Stimulated activated CD4-positive, alpha-beta T cell treated with anti-CD3 and anti-CD28 coated beads, Interleukin-15, amount 100 ng/mL, for 24 hours (primary cell): ENCODE measurements around the gene MTG1.
"Not testable (repeated sequence)": the region's sequence is repeated elsewhere in the genome, so short reads cannot be mapped to it uniquely, and the experiment has no call there.

Experiments
- DNase-seq: peaks from one replicate; pipeline ENCODE4 v3.0.0-alpha.2; 2020

The MTG1 gene

GRCh38 chr10:133454204-133454893 lies 60.4 kb downstream of the MTG1 start:
- DNase-seq = no peak

- DNase-seq = no peak
These were observed 61.2 kb downstream of the MTG1 start for GRCh38 chr10:133455196-133455595.

- DNase-seq = no peak
These were observed 61.7 kb downstream of the MTG1 start for GRCh38 chr10:133455611-133456031.

- no peak for DNase-seq
These were observed 62.3 kb downstream of the MTG1 start for GRCh38 chr10:133456041-133456951.

- DNase-seq = no peak
These were observed 63.3 kb downstream of the MTG1 start for GRCh38 chr10:133457100-133457841.

DNA sequence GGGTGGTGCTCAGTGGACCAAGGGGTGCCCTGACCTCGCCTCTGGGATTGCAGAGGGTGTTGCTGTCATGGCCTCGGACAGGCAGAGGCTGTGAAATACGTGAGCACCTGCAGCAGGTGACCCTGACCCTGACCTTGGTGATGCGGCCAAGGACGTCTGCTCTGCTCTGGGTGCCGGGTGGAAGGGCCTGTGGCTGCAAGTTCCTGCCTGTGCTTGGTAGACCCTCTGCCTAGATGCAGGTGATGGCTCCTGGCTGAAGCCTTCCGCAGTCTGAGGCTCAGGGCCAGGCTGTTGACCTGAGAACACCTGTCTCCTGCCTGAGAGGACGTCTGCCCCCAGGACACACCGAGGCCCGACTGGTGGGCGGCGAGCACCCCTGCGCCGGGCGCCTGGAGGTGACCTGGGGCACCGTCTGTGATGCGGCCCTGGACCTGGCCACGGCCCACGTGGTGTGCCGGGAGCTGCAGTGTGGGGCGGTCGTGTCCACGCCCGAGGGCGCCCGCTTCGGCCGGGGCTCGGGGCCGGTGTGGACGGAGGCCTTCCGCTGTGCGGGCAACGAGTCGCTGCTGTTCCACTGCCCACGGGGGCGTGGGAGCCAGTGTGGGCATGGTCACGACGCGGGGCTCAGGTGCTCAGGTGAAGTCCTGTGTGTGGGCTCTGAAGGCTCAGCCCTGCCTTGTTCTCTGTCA lies 64.2 kb downstream of the MTG1 start:
- DNase-seq = no peak

GRCh38 chr10:133458710-133459453 lies 64.9 kb downstream of the MTG1 start:
- no peak for DNase-seq

DNA sequence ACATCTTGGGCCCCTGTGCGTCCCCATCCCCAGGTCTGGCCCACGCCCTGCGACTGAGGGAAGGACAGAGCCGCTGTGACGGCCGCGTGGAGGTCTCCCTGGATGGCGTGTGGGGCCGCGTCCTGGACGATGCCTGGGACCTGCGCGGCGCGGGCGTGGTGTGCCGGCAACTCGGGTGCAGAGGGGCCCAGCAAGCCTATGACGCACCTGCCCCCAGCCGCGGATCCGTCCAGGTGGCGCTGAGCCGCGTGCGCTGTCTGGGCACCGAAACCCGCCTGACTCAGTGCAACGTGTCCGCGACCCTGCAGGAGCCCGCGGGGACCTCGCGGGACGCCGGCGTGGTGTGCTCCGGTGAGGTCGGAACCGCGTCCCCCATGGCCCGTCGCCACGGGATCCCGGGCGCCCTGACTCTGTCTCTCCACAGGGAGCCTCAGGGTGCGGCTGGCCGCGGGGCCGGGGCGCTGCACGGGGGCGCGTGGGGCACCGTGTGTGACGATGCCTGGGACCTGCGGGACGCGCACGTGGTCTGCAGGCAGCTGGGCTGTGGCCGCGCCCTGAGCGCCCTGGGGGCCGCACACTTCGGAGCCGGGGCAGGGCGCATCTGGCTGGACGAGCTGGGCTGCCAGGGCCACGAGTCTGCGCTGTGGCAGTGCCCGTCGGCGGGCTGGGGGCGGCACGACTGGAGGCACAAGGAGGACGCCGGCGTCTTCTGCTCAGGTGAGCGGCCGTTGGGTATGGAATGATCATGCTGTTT lies 65.7 kb downstream of the MTG1 start:
- no peak for DNase-seq

DNA sequence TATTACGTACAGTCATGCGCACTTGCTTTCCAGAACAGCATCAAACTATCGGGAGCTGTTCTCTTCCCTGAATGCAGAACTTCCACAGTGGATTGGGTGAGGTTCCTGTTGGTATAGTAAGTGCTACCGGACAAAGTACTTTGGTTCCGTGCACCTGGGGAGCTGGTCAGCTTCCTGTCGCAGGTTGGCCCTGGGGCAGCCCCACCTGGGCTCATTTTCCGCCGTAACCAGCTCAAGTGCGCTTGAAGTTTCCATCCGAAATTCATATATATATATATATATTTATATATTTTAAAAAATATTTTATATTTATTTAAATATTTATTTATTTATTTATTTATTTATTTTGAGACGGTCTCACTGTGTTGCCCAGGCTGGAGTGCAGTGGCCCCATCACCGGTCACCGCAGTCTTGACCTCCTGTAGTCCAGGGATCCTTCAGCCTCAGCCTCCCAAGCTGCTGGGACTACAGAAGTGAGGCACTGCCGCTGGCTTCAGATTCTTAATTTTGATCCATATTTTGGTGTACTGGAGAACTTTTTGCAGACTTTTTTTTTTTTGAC lies 66.3 kb downstream of the MTG1 start:
- DNase-seq = no peak

- no peak for DNase-seq
These were observed 67.1 kb downstream of the MTG1 start for GRCh38 chr10:133461027-133461426.

DNA sequence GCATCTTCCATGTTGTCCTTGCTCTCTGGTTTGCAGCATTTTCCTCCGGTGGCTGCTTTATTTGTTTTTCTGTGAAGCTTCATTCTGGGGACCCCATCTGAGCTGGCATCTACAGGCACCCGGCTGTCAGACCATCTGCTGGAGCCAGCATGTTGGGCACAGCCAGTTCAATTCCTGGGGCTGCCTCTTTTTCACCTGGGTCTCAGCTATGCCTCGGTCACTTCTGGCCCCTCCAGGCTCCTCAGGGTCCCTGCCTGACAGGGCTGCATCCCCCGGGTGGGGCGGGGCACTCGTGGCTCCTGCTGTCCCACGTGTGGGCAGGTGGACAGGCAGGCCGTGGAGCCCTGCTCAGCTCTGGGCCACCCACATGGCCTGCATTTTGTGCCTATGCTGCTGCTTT lies 67.9 kb downstream of the MTG1 start:
- no peak for DNase-seq

GRCh38 chr10:133462512-133463305 lies 68.8 kb downstream of the MTG1 start:
- no peak for DNase-seq

DNA sequence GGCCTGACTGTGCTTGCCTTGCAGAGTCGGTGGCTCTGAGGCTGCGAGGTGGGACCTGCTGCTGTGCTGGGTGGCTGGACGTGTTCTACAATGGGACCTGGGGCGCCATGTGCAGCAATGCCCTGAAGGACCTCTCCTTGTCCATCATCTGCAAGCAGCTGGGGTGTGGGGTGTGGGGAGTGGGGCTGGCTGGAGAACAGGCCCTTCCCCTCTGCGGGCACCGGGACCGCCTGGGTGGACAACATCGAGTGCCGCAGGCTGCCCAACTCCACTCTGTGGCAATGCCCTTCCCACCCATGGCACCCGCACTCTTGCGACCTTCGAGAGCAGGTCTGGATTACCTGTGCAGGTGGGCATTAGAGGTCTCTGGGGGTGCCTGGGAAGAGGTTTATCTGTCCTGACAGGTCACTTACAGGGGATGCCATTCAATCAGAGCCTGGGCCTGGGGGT lies 70.7 kb downstream of the MTG1 start:
- DNase-seq = no peak

DNA sequence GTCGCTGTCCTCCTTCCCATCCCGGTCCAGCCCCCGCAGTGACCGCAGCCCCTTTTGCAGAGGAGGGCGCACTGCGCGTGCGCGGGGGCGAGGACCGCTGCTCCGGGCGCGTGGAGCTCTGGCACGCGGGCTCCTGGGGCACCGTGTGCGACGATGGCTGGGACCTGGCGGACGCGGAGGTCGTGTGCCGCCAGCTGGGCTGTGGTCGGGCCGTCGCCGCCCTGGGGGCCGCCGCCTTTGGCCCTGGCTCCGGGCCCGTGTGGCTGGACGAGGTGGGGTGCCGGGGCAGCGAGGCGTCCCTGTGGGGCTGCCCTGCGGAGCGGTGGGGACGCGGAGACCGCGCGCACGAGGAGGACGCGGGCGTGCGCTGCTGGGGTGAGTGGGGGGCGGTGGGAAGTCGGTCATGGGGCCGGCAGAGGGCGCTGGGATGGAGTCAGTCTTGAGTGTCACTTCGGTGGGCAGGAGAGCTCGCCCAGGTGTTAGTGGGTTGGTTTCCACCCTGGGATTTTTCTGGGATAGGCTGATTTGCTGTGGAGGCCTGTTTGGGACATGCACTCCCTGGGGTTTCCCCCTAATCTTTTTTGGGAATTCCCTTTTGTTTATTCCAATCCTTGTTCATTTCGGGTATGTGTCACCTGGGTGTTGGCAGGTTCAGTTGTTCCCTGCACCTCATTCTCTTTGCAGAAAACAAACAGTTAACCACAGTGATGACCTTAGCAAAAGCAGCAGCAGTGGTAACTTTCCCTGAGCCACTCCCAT lies 71.4 kb downstream of the MTG1 start:
- no peak for DNase-seq

DNA sequence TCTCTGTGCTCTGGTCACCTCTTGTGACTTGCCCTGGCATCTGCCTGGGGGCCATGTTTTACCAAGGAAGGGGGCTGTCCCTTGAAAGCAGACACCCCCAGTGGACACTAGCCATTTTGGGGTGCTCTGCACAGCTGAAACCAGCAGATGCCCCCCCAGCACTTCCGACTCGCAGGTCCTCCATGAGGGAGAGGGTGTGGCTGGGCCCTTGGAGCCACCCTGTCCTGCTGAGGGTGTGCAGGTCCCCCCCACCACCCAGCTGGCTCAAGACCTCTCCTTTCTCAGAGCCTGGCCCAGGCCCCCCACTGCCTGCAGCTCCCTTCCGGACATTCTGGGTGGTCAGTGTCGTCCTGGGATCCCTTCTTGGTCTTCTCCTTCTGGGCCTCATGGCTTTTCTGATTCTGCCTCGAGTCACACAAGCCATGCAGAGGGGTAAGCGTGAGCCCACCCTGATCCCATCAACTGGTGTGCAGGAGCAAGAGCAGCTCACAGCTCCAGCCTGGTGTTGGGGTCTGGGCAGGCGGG lies 72.1 kb downstream of the MTG1 start:
- DNase-seq = no peak

DNA sequence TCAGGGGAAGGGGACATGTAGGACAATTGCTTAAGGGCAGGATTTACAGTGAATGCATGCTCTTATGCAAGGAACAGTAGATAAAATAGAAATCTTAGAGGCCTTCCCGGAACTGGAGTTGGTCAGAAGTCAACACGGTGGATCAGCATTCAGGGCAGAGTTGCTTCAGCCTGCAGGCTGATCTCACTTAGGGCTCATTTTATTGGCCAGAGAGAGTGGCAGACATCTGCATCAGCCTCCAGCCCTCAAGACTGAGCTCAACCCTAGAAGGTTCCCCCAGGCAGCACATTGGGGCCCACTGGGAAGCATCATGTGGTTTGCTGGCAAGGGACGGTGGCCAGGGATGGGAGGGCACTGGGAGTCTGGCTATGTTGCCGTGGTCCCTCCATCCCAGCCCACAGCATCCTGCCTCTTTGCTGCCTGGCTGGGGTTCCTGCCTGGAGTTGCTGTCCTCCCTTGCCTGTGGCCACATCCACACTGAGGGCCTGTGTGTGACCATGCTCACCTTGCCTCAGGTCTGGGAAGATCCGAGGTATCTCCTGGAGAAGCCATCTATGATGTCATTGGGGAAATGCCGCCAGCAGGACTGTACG lies 72.8 kb downstream of the MTG1 start:
- no peak for DNase-seq

DNA sequence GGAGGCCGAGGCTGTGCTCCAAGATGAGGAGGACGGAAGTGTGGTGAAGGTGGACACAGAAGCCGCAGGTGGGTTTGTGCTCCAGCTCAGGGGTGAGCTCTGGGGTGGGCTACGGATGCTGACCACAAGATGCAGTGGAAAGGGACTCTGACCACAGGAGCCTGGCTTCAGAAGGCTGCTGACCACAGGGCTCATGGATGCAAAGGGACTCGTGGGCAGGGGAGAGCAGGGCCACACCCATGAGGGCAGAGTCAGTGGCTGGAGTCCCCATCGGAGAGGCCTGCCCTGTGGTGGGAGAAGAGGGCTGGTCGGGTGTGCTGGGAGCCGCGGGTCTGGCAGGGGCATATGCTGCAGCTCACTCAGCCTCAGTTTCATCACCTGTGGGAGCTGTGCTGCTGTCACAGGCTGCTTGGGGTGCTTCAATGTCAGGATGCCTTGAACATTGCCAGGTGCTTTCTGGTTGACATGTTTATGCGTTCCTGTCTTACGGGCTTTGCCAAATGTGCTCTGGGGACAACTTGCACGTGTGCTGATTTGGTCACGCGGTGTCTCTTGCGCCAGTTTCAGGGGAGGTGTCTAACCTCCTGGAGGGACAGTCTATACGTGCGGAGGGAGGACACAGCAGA lies 73.4 kb downstream of the MTG1 start:
- DNase-seq = no peak

- not testable (repeated sequence) for DNase-seq
These were observed 75.2 kb downstream of the MTG1 start for GRCh38 chr10:133469205-133469604.
